Keratinocyte (primary cell): Measurements from ENCODE around the gene EPHB1. TPM values are rescaled to one million over a fixed set of nuclear protein-coding genes. Genes with fewer than 3 reads are reported as not detected.
"Not testable (repeated sequence)": the region's sequence is repeated elsewhere in the genome, so short reads cannot be mapped to it uniquely, and the experiment has no call there.

Source experiments
- DNase-seq: peaks from one replicate; pipeline ENCODE4 v3.0.0-alpha.2; 2011; ENCODE audit warnings: low read depth, missing footprints, low spot score
- FAIRE-seq: peaks from 2 replicates; lab custom pipeline; 2011; peaks lifted over from hg19 to GRCh38; lab: Jason Lieb, UNC
- H2AFZ ChIP-seq: 2 replicates; pipeline ENCODE4 v1.6.0; 2012; ENCODE audit warnings: low read length, control low read depth, inconsistent platforms; ENCODE audit not compliant: control insufficient read depth
- H3K27ac ChIP-seq: 2 replicates; pipeline ENCODE4 v1.5.1; 2011; ENCODE audit warnings: low read length; ENCODE audit not compliant: control insufficient read depth, insufficient read depth
- H3K27me3 ChIP-seq: 3 replicates; pipeline ENCODE4 v1.6.0; 2011; ENCODE audit warnings: low read length; ENCODE audit not compliant: control insufficient read depth, insufficient read depth; ENCODE audit errors: extremely low read depth
- H3K36me3 ChIP-seq, 2 experiments: 2 replicates in 1 of 2; 3 replicates in 1 of 2; pipeline ENCODE4 v1.5.1; 2011; ENCODE audit warnings: low read length in 2 of 2, mild to moderate bottlenecking in 1 of 2; ENCODE audit not compliant: control insufficient read depth in 2 of 2, insufficient read depth in 2 of 2; ENCODE audit errors: extremely low read depth in 1 of 2
- H3K4me1 ChIP-seq: 3 replicates; pipeline ENCODE4 v1.5.1; 2011; ENCODE audit warnings: low read length; ENCODE audit not compliant: control insufficient read depth, insufficient read depth; ENCODE audit errors: extremely low read depth
- H3K4me2 ChIP-seq: 3 replicates; pipeline ENCODE4 v1.6.0; 2011; ENCODE audit warnings: low read depth, low read length; ENCODE audit not compliant: control insufficient read depth, insufficient read depth; ENCODE audit errors: extremely low read depth
- H3K4me3 ChIP-seq, 3 experiments: fragments of 200-600 bp in 1 of 3; sonication (generic) in 1 of 3; 2 replicates in 2 of 3; 3 replicates in 1 of 3; pipeline ENCODE4 v1.5.1; 2011 to 2016; ENCODE audit warnings: low read length in 3 of 3, mild to moderate bottlenecking in 3 of 3, control low read depth in 2 of 3, inconsistent platforms in 1 of 3, low read depth in 1 of 3, mixed read lengths in 1 of 3, mixed run types in 1 of 3, moderate library complexity in 1 of 3; ENCODE audit not compliant: control insufficient read depth in 2 of 3, insufficient read depth in 2 of 3; ENCODE audit errors: extremely low read depth in 1 of 3
- H3K79me2 ChIP-seq: 2 replicates; pipeline ENCODE4 v1.6.0; 2012; ENCODE audit warnings: low read length; ENCODE audit not compliant: control insufficient read depth, insufficient read depth
- H3K9ac ChIP-seq: 3 replicates; pipeline ENCODE4 v1.6.0; 2011; ENCODE audit warnings: low read length; ENCODE audit not compliant: control insufficient read depth, insufficient read depth; ENCODE audit errors: extremely low read depth
- H3K9me1 ChIP-seq: 3 replicates; pipeline ENCODE4 v1.6.0; 2011; ENCODE audit warnings: low read length; ENCODE audit not compliant: control insufficient read depth, insufficient read depth; ENCODE audit errors: extremely low read depth
- H3K9me3 ChIP-seq: 2 replicates; pipeline ENCODE4 v1.5.1; 2012; ENCODE audit warnings: low read depth, low read length; ENCODE audit not compliant: control insufficient read depth
- H4K20me1 ChIP-seq: 3 replicates; pipeline ENCODE4 v1.6.0; 2011; ENCODE audit warnings: low read length; ENCODE audit not compliant: control insufficient read depth, insufficient read depth; ENCODE audit errors: extremely low read depth
- EZH2 ChIP-seq: IDR thresholded peaks from one replicate; pipeline ENCODE4 v1.6.1; 2012; ENCODE audit warnings: inconsistent platforms, mild to moderate bottlenecking, low read length, moderate library complexity
- dilution Hi-C: fragments of 300-500 bp; cut with MboI; formaldehyde crosslinking; loops from one replicate; pipeline ENCODE4 v1.7.0; 2020; ENCODE audit warnings: low sequenced_read_pairs; ENCODE audit not compliant: extremely low pct_ligation_motif_present
- polyA plus RNA-seq, 5 experiments: library from polyadenylated mRNA; depleted of rRNA in 3 of 5; stranded (reverse) in 3 of 5; stranded (forward) in 1 of 5; unstranded in 1 of 5; fragments of >200 nt; gene quantifications; 1 replicate in 1 of 5; 2 replicates in 3 of 5; 3 replicates in 1 of 5; pipeline versions ENCODE4 v1.2.1 to v1.2.3, GENCODE V29; 2011 to 2012; ENCODE audit warnings: missing spikeins in 2 of 5, low read depth in 1 of 5, low replicate concordance in 1 of 5
- TF ChIP-seq, protein P1 (sequence below), 3 experiments: IDR thresholded peaks in 1 of 3; conservative IDR thresholded peaks in 1 of 3; optimal IDR thresholded peaks in 1 of 3; 2 replicates in 2 of 3; 3 replicates in 1 of 3; pipeline versions ENCODE3 to v1.5.1; 2011; ENCODE audit warnings: low read length in 3 of 3, mild to moderate bottlenecking in 3 of 3, moderate library complexity in 2 of 3, control low read depth in 1 of 3, inconsistent platforms in 1 of 3; ENCODE audit not compliant: insufficient read depth in 2 of 3; ENCODE audit errors: extremely low read depth in 1 of 3

The EPHB1 gene
- polyA plus RNA-seq, 1 donor (not counting 4 experiments of a cell fraction or from before 2014, with no cell fraction given): 0.01 TPM

DNA sequence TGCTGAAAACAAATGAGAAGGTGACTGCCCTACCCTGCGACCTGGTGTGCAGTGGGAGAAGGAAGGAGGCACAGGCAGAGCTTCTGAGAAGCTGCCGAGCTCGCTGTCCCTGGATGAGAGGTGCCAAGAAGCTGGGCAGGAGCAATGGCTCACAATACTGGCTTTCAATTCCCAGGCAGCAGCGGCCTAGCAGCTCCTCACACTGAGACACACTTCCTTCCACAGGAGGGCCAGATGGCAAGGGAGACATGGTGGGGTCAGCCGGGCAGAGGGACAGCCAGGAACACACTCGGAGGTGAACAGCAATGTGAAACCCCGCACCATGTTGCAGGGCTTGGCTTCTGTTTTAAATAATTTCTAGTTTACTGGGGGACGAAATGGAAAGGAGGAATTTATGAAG, 314.6 kb downstream of the EPHB1 start:
- FAIRE-seq: no peak
- Histone ChIP-seq H3K4me1 (no peaks in the 10 kb centered on the region), H3K27ac (no peak overlapping the region), H3K9ac (no peak overlapping the region), H3K9me3 (no peaks in the 10 kb centered on the region), H2AFZ (no peak overlapping the region), H4K20me1 (no peaks in the 10 kb centered on the region), H3K79me2 (no peaks in the 10 kb centered on the region), H3K9me1 (no peaks in the 10 kb centered on the region), H3K4me2 (no peak overlapping the region), H3K36me3 (no peaks in the 10 kb centered on the region), H3K4me3 (no peak overlapping the region), H3K27me3 (no peaks in the 10 kb centered on the region)
- no peak for DNase-seq
- TF ChIP-seq, protein P1, sequence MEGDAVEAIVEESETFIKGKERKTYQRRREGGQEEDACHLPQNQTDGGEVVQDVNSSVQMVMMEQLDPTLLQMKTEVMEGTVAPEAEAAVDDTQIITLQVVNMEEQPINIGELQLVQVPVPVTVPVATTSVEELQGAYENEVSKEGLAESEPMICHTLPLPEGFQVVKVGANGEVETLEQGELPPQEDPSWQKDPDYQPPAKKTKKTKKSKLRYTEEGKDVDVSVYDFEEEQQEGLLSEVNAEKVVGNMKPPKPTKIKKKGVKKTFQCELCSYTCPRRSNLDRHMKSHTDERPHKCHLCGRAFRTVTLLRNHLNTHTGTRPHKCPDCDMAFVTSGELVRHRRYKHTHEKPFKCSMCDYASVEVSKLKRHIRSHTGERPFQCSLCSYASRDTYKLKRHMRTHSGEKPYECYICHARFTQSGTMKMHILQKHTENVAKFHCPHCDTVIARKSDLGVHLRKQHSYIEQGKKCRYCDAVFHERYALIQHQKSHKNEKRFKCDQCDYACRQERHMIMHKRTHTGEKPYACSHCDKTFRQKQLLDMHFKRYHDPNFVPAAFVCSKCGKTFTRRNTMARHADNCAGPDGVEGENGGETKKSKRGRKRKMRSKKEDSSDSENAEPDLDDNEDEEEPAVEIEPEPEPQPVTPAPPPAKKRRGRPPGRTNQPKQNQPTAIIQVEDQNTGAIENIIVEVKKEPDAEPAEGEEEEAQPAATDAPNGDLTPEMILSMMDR (optimal IDR thresholded peaks at IDR 0.05 in 1 of 3, IDR thresholded peaks at IDR 0.05 in 1 of 3, conservative IDR thresholded peaks at IDR 0.05 in 1 of 3; ENCODE audit: extremely low read depth in 1 of 3, insufficient read depth in 2 of 3, low read length in 3 of 3): no peak
- no peak for TF ChIP-seq EZH2
- dilution Hi-C loops: no loop called here

DNA sequence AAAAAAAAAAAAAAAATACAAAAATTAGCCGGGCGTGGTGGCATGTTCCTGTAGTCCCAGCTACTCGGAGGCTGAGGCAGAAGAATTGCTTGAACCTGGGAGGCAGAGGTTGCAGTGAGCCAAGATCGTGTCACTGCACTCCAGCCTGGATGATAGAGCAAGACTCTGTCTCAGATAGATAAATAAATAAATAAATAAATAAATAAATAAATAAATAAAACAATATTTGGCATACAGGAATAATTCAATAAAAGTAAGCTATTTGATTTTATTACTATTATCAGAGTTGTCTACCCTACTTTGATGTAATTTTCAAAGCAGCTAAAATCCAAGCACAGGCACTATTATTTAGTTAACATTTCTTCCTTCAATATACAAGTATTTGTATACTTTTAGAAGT, 319.5 kb downstream of the EPHB1 start:
- FAIRE-seq, H3K4me1 ChIP-seq, H3K27me3 ChIP-seq, H3K36me3 ChIP-seq, H3K4me3 ChIP-seq, H3K4me2 ChIP-seq, H3K27ac ChIP-seq, dilution Hi-C loops, H3K9ac ChIP-seq, DNase-seq, H3K79me2 ChIP-seq, H2AFZ ChIP-seq, H3K9me1 ChIP-seq, H4K20me1 ChIP-seq, H3K9me3 ChIP-seq: not testable (repeated sequence)

DNA sequence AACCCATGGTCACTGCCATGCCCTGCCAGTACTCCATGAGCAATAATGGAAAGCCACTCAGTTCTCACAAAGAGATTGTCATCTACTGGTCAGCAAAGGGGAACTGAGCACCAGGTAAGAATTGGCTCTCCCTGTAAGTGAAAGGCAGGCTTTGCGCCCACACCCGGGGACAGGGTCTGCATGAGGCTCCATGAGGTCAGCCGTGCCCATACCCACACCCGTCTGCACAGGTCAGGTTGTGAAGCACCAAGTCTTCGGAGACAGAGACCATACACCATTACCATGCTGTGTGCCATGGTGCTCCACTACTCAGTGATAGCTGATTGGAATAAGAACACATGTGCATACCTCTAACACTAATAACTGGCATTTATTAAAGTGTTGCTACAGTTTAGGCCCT, 322.9 kb downstream of the EPHB1 start:
- H3K9ac ChIP-seq: no peak overlapping the region
- H3K9me1 ChIP-seq: no peaks in the 10 kb centered on the region
- H3K79me2 ChIP-seq: no peaks in the 10 kb centered on the region
- H4K20me1 ChIP-seq: no peaks in the 10 kb centered on the region
- no peak overlapping the region for H3K27ac ChIP-seq
- no peak overlapping the region for H3K4me2 ChIP-seq
- FAIRE-seq (no peak), DNase-seq (no peak)
- no peak for TF ChIP-seq EZH2
- TF ChIP-seq, protein P1 (optimal IDR thresholded peaks at IDR 0.05 in 1 of 3, IDR thresholded peaks at IDR 0.05 in 1 of 3, conservative IDR thresholded peaks at IDR 0.05 in 1 of 3; ENCODE audit: extremely low read depth in 1 of 3, insufficient read depth in 2 of 3, low read length in 3 of 3): no peak
- H3K4me3 ChIP-seq: no peak overlapping the region
- dilution Hi-C loops: no loop called here
- H3K9me3 ChIP-seq: no peaks in the 10 kb centered on the region
- no peaks in the 10 kb centered on the region for H3K36me3 ChIP-seq
- H3K27me3 ChIP-seq: no peaks in the 10 kb centered on the region
- H2AFZ ChIP-seq: no peak overlapping the region
- H3K4me1 ChIP-seq: no peaks in the 10 kb centered on the region
